ENCODE measurements around the gene PSMC3IP. TPM values are rescaled to one million over a fixed set of nuclear protein-coding genes. Genes with fewer than 3 reads are reported as not detected.
A peak's percentile ranks its signal among the peaks of the same experiment; 100 is the strongest.

PSMC3IP gene
- total RNA-seq, 1 experiment from 2014 or later = 37.4 TPM

DNA sequence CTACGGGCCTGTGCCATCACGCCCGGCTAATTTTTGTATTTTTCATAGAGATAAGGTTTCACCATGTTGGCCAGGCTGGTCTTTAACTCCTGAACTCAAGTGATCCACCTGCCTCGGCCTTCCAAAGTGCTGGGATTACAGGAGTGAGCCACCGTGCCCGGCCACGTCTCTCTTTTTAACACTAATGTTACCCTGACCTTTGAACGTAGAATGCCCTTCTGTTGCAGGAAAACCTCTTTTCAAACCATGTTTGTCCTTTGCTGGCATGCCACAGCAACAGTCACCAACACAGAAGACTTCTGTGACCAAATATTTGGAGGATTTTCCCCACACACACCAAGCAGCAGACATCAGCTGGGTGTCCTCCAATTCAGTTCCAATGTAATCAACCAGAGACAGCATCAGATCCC is 32.6 kb downstream of the PSMC3IP start:
- H3K27me3 ChIP-seq (ENCODE audit: insufficient read depth, low read length) = no peaks in the 10 kb centered on the region
- TF ChIP-seq, protein P1, sequence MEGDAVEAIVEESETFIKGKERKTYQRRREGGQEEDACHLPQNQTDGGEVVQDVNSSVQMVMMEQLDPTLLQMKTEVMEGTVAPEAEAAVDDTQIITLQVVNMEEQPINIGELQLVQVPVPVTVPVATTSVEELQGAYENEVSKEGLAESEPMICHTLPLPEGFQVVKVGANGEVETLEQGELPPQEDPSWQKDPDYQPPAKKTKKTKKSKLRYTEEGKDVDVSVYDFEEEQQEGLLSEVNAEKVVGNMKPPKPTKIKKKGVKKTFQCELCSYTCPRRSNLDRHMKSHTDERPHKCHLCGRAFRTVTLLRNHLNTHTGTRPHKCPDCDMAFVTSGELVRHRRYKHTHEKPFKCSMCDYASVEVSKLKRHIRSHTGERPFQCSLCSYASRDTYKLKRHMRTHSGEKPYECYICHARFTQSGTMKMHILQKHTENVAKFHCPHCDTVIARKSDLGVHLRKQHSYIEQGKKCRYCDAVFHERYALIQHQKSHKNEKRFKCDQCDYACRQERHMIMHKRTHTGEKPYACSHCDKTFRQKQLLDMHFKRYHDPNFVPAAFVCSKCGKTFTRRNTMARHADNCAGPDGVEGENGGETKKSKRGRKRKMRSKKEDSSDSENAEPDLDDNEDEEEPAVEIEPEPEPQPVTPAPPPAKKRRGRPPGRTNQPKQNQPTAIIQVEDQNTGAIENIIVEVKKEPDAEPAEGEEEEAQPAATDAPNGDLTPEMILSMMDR (conservative IDR thresholded peaks at IDR 0.05) = no peak
- H4K8ac ChIP-seq (replicated peaks; ENCODE audit: insufficient read length, low read depth, low read length) = no peak overlapping the region
- no peak overlapping the region for H2BK5ac ChIP-seq (ENCODE audit: insufficient read length, low read length)
- H3K36me3 Mint-ChIP-seq (ENCODE audit: insufficient read depth in 1 of 3, low read depth in 3 of 3) = peaks cover 2 to 20% (median 19%) of the 10 kb centered on the region in 3 experiments; a peak in 6 of 7 replicates
- H3K27me3 Mint-ChIP-seq (ENCODE audit: low read depth) = peaks cover 9% of the 10 kb centered on the region; the same call in 1 of the 2 replicates
- H3K27ac Mint-ChIP-seq = peak overlapping the region in 1 of 3 experiments; percentile 48; a peak in 1 of 7 replicates
- H3K79me1 ChIP-seq (ENCODE audit: insufficient read depth, low read depth, low read length, poor library complexity, severe bottlenecking) = no peaks in the 10 kb centered on the region
- H4K20me1 ChIP-seq (ENCODE audit: control insufficient read depth, insufficient read depth, insufficient read length) = no peaks in the 10 kb centered on the region
- DNase-seq = no peak
- no peak overlapping the region for H3K9ac ChIP-seq (ENCODE audit: extremely low read depth, insufficient read length, low read length)
- H2AFZ ChIP-seq (ENCODE audit: low read length) = no peak overlapping the region
- H4K5ac ChIP-seq (ENCODE audit: insufficient read length, low read depth, low read length) = no peak overlapping the region
- no peak overlapping the region for H2AK5ac ChIP-seq (ENCODE audit: insufficient read length, low read length)
- H3K23me2 ChIP-seq (ENCODE audit: insufficient read length, low read depth, low read length, poor library complexity, severe bottlenecking) = peaks cover 13% of the 10 kb centered on the region
- H3K9me3 Mint-ChIP-seq = no peaks in the 10 kb centered on the region
- no peak overlapping the region for H3K27ac ChIP-seq (ENCODE audit: insufficient read length, low read depth, low read length)
- H3K9me3 ChIP-seq (ENCODE audit: control insufficient read depth, low read depth, low read length) = no peaks in the 10 kb centered on the region
- H3K4me2 ChIP-seq (ENCODE audit: insufficient read depth, insufficient read length, low read length) = no peak overlapping the region
- peaks cover 4 to 11% of the 10 kb centered on the region in 2 experiments; a peak in 3 of 4 replicates for H3K4me1 Mint-ChIP-seq
- no peak overlapping the region for H3K18ac ChIP-seq (ENCODE audit: insufficient read length, low read depth, low read length)
- H2BK15ac ChIP-seq (ENCODE audit: low read depth, low read length) = no peak overlapping the region
- no peaks in the 10 kb centered on the region for H3K79me2 ChIP-seq (ENCODE audit: insufficient read depth, low read length)
- no peak overlapping the region for H3T11ph ChIP-seq (ENCODE audit: low read length)
- no peak overlapping the region for H2BK12ac ChIP-seq (ENCODE audit: insufficient read length, low read depth, low read length)
- H3K14ac ChIP-seq (ENCODE audit: insufficient read depth, low read length) = no peak overlapping the region
- H2BK20ac ChIP-seq (ENCODE audit: low read depth, low read length, poor library complexity, severe bottlenecking) = no peak overlapping the region
- H3K4me3 Mint-ChIP-seq = no peak overlapping the region
- H2BK120ac ChIP-seq (ENCODE audit: low read depth, low read length, poor library complexity, severe bottlenecking) = no peak overlapping the region
- no peak overlapping the region for H4K91ac ChIP-seq (ENCODE audit: insufficient read length, low read depth, low read length)
- no peaks in the 10 kb centered on the region for H3K4me1 ChIP-seq (ENCODE audit: insufficient read depth, low read length)
- H3K4ac ChIP-seq (ENCODE audit: low read depth, low read length) = no peak overlapping the region
- WGBS (ENCODE audit: extremely low coverage, insufficient read length, low lambda C conversion rate) = no CpG with 5 or more reads among the region's 8 CpGs
- H3K23ac ChIP-seq (ENCODE audit: insufficient read length, low read depth, low read length) = no peak overlapping the region
- no peak overlapping the region for H3K56ac ChIP-seq (ENCODE audit: insufficient read length, low read depth, low read length)
